Stimulated activated CD4-positive, alpha-beta T cell treated with anti-CD3 and anti-CD28 coated beads, Interleukin-12 subunit alpha, Interleukin-12 subunit beta, amount 100 ng/mL, for 24 hours (primary cell): Measurements from ENCODE around the gene ILK.

Experiments
- DNase-seq, 2 experiments: peaks; one replicate each; pipeline ENCODE4 v3.0.0-alpha.2; 2020; ENCODE audit warnings: low read depth in 2 of 2

Gene ILK

DNA sequence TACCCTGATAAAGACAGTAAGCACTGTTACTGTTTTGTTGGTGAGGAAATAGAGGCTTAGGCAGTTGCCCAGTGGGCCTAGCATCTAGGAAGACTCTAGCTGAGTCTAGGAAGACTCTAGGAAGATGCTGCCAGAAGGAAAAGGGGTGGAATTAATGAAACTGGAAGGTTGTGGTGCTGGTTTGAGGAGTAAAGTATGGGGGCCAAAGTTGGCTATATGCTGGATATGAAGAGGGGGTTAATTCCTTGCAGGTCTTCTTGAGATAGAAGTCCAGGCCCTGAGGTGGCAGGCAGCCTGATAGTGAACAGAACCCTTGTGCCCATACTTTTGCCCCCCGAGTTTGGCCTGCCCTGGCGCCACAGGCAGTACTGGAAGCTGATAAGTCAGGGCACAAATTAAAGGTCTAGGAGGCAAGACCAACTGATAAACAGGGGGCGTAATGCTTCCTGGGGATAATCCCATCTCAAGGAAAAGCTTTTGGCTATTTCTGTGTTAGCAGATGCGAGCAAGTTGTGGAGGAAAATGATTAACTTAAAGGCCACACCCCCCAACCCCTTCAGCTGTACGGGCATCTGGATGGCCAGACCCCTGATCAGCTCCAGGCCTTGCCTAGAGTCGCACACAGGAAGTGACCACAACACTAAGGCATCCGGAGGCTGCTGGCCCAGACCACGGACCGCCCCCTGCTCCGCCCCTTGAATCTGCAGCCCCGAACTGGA lies 3.1 kb downstream of the ILK start:
- DNase-seq = peak in 1 of 2 experiments; percentile 52

DNA sequence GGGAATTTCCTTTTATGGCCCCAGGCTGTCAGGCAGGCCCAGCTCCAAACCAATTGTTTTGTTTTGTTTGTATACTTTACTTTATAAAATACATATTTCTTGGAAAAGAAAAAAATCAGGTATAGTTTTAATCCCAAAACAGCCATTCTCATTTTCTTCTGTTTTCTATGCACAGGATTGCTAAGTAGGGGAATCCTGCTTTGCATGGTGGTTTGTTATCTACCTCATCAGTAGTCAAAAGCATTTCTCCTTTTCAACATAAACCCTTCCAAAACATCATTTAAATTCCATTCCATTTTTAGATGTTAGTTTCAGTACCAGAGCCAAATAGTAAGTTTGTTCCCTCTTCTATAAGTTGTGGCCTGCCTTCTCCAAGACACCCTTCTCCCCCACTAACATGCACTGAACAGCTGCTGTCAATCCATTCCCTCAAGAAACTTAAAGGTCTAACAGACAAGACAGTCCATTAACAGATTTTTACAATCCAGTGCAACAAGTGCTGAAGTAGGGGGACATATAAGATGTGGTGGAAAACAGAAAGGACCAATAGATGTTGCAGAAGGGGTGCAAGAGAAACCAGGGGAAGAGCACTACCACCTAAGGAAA lies 3.7 kb downstream of the ILK start:
- no peak for DNase-seq

DNA sequence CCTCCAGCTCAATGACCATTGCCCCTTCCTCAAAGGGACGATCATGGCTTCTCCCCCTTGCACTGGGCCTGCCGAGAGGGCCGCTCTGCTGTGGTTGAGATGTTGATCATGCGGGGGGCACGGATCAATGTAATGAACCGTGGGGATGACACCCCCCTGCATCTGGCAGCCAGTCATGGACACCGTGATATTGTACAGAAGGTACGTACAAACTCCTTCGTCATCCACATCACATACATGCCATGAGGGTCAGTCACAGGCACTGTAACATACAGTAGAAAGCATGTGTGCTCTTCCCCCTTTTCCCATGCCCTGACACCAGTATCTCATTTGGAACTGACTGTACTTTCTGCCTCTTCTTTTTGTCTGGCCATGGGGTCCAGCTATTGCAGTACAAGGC lies 4.4 kb downstream of the ILK start:
- no peak for DNase-seq

DNA sequence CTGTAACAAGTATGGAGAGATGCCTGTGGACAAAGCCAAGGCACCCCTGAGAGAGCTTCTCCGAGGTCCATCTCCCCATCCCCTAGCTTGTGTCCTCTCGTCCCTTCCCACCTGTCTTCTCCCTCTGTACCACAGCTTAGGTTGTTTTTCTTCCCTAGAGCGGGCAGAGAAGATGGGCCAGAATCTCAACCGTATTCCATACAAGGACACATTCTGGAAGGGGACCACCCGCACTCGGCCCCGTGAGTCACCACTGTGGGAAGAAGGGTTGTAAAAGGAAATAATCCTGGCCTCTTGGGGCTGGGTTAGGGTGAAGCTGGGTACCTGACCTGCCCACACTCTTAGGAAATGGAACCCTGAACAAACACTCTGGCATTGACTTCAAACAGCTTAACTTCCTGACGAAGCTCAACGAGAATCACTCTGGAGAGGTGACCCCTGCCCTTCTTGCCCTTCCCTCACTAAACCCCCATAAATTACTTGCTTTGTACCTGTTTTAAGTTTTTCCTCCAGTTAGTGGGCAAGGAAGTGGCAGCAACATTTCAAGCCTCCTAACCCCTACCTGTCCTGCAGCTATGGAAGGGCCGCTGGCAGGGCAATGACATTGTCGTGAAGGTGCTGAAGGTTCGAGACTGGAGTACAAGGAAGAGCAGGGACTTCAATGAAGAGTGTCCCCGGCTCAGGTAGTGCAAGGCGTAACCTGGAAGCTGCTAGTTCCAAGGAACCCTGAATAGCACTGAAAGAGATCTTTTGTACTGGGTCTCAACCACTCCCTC lies 5.3 kb downstream of the ILK start:
- no peak for DNase-seq

DNA sequence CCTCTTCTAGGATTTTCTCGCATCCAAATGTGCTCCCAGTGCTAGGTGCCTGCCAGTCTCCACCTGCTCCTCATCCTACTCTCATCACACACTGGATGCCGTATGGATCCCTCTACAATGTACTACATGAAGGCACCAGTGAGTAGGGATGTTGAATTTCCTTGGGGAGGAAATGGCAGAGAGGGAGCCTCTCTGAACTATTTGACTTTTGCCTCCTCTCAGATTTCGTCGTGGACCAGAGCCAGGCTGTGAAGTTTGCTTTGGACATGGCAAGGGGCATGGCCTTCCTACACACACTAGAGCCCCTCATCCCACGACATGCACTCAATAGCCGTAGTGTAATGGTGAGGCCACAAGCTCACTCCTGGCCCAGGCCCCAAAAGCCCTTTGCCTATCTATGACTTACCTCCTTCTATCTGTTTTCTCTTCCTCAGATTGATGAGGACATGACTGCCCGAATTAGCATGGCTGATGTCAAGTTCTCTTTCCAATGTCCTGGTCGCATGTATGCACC lies 6.0 kb downstream of the ILK start:
- DNase-seq = no peak

DNA sequence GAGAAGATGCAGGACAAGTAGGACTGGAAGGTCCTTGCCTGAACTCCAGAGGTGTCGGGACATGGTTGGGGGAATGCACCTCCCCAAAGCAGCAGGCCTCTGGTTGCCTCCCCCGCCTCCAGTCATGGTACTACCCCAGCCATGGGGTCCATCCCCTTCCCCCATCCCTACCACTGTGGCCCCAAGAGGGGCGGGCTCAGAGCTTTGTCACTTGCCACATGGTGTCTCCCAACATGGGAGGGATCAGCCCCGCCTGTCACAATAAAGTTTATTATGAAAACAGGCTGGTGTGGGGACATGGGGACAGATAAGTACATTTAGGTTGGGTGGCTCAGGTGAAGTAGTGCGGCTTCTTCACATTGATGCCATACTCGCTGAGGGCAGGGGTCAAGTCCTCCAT lies 7.0 kb downstream of the ILK start:
- DNase-seq = no peak

DNA sequence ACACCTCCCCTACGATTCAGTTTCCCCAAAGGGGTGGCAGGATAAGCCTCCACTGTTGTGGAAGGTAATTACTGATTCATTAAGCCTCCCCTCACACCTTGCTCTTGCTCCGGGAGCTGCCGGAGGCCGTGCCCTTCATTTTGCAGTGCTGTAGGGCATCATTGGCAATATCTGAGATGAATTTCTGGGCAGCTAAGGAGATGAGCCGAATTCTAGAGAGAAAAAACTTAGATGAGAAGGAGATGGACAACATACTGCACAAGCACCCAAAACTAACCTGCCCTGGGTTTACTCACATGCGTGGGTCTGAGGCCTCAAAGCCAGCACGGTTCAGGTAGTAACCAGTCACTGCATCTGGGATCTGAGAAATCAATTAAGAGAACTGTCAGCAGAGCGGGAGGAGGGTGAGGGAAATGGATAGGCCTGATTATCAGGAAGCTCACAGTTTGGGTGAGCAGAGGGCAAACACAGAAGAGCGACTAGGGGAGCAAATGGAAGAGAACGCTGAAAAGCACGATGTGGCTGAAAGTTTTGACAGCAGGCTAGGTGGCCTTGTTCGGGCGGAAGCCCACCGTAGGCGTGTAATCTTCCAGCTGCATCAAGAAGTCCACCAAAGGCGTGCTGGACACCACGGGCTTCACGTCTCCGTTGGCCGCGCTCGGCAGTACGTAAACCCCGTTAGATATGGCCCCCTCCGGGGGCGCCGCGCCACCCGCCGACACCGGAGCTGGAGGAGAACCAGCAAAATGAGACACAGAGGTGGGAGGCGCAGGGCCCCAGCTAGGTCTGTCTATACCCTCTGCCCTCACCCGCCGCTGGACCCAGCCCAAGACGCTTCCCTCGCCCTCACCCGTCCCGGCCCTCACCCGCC lies 7.8 kb downstream of the ILK start:
- DNase-seq = peak in 1 of 2 experiments; percentile 24

DNA sequence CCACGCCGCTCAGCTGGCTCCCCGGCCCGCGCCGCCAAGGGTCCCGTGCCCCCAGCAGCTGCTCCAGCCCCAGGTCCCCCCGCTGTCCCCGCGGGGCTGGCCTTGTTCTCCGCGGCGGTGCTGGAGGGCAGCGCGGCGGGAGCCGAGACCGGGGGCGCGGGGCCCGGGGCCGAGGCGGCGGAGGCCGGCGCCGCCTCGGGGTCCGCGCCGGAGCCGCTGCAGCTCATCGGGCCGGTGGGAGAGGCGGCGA lies 8.3 kb downstream of the ILK start:
- no peak for DNase-seq

DNA sequence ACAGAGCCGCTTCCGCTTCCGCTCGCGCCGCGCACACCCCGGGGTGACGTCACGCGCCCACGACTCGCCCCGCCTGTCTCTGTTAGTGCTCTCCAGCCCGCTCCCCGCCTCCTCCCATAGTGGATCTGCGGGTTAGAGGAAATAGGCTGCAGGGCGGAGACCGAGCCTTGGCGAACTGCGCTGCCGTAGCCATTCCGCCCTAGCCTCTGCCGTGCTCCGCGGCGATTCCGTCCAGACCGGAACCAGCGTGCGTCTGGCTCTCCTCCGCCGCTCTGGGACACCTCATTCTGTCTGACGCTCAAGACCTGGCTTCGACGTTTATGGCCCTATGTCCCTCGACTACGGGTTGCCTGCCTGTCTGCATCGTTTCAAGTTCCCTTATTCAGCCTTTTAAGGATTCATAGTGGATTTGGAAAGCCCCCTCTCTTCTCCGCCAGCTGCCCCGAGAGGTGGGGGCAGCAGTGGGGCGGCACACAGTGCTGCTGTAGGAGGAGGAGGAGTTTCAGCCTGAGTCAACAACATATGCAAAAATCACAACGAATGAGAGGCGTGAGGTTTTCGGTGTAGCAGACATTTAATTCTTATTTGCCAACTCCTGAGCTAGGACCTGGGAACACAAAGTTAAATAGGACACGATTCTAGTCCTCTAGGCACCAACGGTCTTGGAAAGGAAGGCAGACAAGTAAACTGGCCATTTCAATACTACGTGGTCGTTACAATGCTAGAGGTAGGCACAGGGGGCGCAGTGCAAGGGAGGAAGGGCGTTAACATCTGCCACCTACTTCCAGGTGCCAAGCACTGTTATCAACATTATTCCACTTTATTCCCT lies 8.9 kb downstream of the ILK start, which contains the start of gene TAF10:
TAF10 (minus strand) TSS at position 4 of the 829 bp plus-strand sequence. CDS start 27 bp downstream, outside the sequence.
- peak; percentile 89 to 95 for DNase-seq

DNA sequence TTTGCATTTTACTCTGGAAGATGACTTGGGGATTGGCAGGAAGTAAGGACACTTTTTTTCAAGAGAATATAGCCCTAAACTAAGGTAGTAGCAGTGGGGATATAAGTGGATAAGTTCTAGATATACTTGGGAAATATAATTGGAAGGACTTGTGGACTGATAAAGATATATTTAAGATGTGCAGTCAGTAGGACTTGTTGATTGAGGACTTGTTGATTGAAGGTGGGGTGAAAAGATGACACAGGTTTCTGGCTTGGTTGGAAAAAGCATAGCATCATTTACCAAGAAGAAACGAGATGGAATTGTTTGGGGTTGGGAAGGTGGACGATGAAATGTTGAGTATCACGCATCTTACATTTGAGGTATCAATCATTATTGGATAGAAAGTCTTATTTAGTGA lies 9.9 kb downstream of the ILK start:
- DNase-seq = no peak

DNA sequence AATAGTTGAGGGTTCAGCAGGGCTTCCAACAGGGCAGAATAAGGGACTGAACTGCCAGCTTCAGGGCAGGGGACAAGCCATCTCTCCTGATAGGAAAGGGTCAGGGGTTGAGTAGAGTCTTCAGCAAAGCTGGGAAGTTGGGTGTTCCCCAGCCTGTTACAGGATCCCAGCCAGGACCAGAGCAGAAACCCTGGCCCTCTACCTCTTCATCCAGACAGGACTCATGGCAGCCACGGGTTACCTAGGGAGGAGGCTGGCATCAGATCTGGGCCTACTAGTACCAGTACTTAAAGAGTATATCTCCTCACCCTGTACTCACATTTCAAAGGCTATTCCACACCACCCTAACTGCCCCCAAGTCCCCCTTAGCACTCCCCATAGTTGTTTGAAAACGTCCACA lies 10.9 kb downstream of the ILK start:
- DNase-seq = no peak

DNA sequence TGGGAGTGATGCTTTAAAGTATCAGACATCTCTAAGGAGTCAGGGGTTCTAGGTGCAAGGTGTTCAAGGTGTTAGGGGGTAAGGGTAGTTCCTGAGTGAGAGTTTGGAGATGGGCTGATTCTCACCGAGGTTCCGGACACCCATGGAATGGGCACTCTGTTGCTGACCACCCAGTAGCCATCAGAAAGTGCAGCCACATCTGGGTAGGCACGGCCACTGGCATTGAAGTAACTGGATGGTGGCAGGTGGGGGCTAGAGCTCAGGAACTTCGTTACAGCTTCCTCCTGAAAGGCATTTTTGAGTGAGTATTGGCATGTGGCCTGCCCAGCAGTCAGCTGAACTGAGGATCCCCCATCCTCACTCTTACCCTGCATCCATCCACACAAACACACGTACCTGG lies 11.5 kb downstream of the ILK start:
- DNase-seq = no peak

DNA sequence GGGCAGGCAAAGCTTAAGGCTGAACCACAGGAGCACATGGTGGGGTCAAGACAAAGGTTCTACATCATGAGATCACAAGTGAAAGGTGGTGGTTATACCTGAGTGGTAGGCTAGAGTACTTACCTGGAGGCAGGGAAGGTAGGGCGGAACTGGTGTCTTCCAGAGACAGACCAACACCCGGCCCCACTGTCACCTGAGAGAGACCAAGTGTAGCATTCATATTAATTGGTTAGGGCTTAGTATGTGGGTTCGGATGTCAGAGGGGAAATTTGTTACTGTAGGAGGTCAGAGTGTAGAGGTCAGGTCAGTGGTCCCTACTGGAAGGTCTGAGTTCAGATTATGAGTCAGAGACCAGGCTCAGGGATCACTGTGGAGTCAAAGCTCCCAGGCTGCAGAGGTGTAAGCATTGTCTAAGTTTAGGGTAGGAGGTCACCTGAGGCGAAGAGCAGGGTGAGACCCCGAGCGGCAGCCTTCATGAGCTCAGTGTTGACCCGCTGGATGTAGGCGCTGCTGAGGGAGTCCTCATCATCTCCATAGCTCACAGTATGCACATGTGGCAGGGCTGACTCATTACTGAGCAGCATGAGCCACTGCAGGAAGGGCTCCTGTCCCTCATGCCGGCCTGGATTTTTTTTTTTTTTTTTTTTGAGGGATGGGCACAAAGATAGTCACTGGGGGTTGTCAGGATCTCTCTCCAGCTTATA lies 12.5 kb downstream of the ILK start:
- DNase-seq = no peak

DNA sequence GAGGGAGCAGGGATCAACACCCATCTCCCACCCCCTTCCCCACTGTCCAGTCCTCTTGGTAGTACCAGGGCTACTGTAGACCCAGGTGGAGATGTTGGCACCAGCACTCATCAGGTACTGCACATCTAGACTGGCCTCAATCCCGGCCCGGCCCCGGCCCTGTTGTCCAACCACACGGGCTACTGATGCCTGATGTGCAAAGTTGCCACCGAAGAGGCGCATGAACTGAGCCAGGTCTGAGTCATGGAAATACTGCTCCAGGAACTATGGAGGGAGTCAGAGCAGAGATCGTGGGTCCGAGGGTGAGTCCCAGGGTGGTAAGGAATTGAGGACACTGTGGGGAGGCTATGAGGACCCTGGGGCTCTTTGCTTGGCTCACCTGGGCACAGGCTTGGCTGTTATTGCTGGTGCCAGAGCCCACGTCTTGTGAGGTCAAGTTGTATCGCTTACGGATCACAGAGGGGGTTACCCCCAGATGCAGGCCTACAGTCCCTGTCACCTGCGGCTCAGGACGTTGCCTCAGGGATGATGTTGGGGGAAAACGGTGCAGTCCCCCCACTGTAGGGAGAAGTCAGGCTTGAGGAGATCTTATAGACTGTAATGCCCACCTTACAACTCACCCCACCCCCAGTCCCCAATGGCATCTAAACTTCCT lies 13.1 kb downstream of the ILK start:
- DNase-seq = no peak

DNA sequence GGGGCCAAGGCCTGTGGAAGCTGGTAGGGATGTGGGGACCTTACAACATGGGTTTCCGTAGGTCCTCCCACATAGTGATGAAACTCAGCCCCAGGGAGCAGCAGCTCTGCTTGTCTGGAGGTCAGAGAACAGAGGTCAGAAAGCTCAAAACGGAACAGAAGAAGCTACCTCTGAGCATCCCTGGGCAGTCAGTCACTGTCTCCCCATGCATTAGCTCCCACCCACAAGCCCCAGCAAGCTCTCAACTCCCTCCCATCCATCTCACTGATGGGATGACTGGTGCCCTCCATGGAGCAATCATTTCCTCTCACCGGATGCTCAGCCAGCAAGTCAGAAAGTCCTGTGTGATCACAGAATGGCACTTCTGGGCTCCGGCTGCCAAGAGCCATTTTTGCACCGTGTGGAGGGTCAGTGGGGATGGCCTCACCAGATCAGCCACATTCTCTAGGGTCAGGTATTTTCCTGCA lies 13.8 kb downstream of the ILK start:
- DNase-seq = no peak

DNA sequence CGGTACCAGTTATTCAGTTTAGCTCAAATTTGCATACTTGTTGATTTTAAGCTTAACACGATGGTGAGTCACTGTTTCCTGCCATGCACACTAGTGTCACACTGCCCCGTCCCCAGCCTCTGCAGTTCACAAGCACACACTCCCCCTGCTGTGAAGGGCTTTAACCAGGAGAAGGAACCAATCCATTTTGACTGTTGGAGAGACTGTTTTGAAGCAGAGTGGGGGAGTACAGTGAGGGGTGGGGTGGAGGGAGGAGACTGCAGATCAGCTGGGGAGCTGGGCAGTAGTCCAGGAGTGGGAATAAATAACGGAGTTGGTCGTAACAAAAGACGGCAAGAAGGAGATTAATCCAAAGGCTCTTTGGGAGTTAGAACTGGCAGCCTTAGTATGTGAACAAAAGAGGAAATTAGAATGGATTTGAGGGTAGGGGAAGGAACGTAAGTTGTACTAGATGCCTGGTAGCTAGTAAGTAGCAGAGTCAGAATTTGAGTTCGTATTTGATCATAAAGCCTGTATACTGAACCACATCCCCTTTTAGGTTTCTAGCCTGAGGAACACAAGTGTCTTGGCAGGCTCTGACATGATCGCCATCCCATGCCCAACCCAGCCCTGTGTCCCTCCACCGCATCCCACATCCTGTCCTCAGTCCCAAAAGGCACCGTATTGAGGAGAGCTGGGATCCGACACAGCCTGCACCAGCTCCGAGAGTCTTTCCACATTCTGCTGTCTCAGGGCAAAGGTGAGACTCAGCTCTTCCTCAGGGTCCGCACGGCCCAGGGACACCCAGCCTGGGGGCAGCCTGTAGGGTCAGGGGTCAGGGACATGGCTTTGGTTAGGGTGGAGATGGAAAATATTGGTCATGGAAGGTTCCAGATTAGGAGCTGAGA lies 14.8 kb downstream of the ILK start:
- DNase-seq = peak; percentile 35 to 39

DNA sequence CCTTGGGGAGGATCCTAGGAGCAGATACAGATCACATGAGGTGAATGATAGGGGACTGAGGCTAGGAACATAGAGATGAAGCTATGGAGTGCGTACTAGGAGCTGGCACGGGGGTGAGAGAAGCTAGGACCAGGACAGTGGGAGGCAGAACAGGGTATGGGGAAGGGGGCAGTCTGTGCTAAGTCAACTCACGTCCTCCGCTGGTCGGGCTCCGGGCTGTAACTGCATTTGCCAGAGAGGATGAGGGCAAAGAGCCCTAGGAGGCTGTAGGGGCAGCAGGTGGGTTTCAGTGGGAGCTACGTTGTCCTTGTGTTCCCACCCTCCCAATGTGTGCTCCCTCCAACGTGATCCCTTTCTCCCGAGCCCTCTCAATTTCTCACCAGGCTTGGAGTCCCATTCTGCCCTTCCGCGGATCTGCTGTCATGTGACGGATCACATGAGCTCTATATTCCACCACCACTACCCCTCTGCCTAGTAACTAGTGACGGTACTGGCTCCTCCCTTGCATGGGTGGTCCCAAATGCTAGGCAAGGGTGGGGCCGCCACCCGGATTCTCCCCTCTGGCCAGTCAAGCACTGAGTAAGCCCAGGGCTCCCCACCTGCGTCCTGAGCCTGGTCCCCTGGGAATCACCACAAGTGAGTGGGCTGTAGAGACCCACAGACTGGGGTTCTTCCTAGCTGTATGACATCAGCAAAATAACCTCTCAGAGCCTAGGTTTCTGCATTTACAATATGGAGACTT lies 15.6 kb downstream of the ILK start, which contains the start of gene TPP1:
TPP1 (minus strand) TSS at position 419 of the 742 bp plus-strand sequence; CDS start at position 397, 22 bp downstream.
- DNase-seq = peak; percentile 76 to 83

DNA sequence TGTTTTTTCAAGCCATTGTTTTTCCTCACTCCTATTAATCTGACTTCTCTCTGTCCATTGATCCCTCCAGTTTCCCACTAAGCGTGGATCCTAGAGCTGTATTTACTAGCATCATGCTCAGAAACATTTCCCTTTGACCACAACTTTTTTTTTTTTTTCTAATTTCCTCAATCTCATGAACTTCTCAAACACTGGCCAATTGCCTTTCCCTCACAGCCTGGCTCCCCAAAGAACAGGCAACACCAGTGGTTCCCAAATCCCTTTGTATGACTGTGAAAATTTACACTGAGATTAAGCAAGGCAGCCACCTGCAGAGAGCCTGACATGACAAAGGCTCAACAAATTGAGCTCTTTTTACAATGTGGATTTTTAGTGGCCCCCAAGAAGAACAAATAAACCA lies 17.1 kb downstream of the ILK start:
- no peak for DNase-seq
